ENCODE data around the gene DEPDC5.
"Not testable (repeated sequence)": the region's sequence is repeated elsewhere in the genome, so short reads cannot be mapped to it uniquely, and the experiment has no call there.

GRCh38 chr22:31800861-31801260 is 47.0 kb downstream of the DEPDC5 start:
- not testable (repeated sequence) for TF ChIP-seq CTCF (IDR thresholded peaks at IDR 0.05; ENCODE audit: low read depth, low read length, poor library complexity, severe bottlenecking); EZH2phosphoT487 (IDR thresholded peaks at IDR 0.05; ENCODE audit: borderline replicate concordance, low read length)
